Testis (tissue), 3 donors: ENCODE results near the gene RFK. TPM values are rescaled to one million over a fixed set of nuclear protein-coding genes. Genes with fewer than 3 reads are reported as not detected.

ENCODE experiments used
- DNase-seq: peaks from one replicate; pipeline ENCODE4 v3.0.0-alpha.2; 2019
- H3K27ac ChIP-seq, 2 donors: fragments of 200-600 bp; sonication (generic); one replicate each; pipeline ENCODE4 v1.5.1; 2019
- H3K27me3 ChIP-seq: fragments of 200-600 bp; sonication (generic); one replicate; pipeline ENCODE4 v1.5.1; 2019
- H3K36me3 ChIP-seq: fragments of 200-600 bp; sonication (generic); one replicate; pipeline ENCODE4 v1.5.1; 2017; ENCODE audit warnings: low read depth; ENCODE audit errors: missing control alignments
- H3K4me1 ChIP-seq: fragments of 200-600 bp; sonication (generic); one replicate; pipeline ENCODE4 v1.5.1; 2019
- H3K4me3 ChIP-seq, 2 donors: fragments of 200-600 bp; sonication (generic); one replicate each; pipeline ENCODE4 v1.5.1; 2017 to 2019
- H3K9me3 ChIP-seq: fragments of 200-600 bp; sonication (generic); one replicate; pipeline ENCODE4 v1.5.1; 2017
- CTCF ChIP-seq, 3 experiments: fragments of 450-650 bp in 2 of 3; fragments of 200-600 bp in 1 of 3; sonication (generic) in 1 of 3; IDR thresholded peaks; one replicate each; pipeline ENCODE4 v1.5.1; 2016 to 2019; ENCODE audit warnings: antibody characterized with exemption in 3 of 3, mild to moderate bottlenecking in 2 of 3, moderate library complexity in 1 of 3
- POLR2A ChIP-seq: fragments of 450-650 bp; IDR thresholded peaks from one replicate; pipeline ENCODE4 v1.6.1; 2017; ENCODE audit warnings: antibody characterized with exemption, mild to moderate bottlenecking, moderate library complexity
- WGBS, 2 donors: methylation state at CpG; one replicate each; pipeline ENCODE4 v1.1.5; 2018; 5-methylcytosine and 5-hydroxymethylcytosine counted together
- intact Hi-C: fragments of 100-400 bp; cut with DNase I; formaldehyde crosslinking; loops from one replicate; pipeline ENCODE4 v1.15.1; 2023; ENCODE audit warnings: low total_unique reads
- polyA plus RNA-seq: library from polyadenylated mRNA; stranded (reverse); fragments of 350-450 nt; fragmentation: Illumina TruSeq; extraction: RNeasy Lipid Tissue Mini Kit (QIAGEN cat#74804); gene quantifications from one replicate; pipeline ENCODE4 v1.2.3, GENCODE V29; 2014; ENCODE audit warnings: low read depth, low replicate concordance; ENCODE audit not compliant: insufficient read depth
- total RNA-seq, 2 donors: library from RNA; depleted of rRNA; stranded (reverse); fragments of >200 nt; gene quantifications; one replicate each; pipeline ENCODE4 v1.2.3, GENCODE V29; 2016

Gene RFK
- total and polyA plus RNA-seq, 3 donors from 2014 or later: 39.3 to 69.7 (median 41.8) TPM

DNA sequence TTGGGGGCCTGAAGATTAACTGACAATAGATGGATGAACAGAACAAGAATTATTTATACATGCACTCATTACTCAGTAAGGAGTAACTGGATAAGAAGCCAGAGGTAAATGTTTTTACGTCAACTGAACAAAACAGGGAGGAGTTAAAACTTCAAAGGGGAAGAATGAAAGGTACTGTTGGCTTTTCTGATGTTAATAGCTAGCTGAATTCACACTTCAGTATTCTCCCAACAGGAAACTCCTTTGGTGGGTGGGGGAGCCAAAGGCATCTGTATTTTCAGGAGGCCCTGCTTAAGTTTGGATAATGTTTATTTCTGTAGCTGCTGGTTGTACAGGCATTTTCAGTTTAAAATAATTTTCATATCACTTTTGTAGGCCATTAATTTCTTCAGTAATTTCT, 23.2 kb upstream of the RFK start:
- Histone ChIP-seq H3K27ac (no peak overlapping the region), H3K9me3 (no peaks in the 10 kb centered on the region), H3K36me3 (no peaks in the 10 kb centered on the region), H3K27me3 (no peaks in the 10 kb centered on the region), H3K4me3 (no peak overlapping the region), H3K4me1 (no peaks in the 10 kb centered on the region)
- intact Hi-C loops: no loop called here
- no peak for DNase-seq
- TF ChIP-seq POLR2A: no peak
- no peak for TF ChIP-seq CTCF (IDR thresholded peaks at IDR 0.05)
- WGBS, 2 donors: 0% methylated on average over 1 of the region's 1 CpG

GRCh38 chr9:76415731-76416130, 21.5 kb upstream of the RFK start:
- Histone ChIP-seq H3K4me3 (no peak overlapping the region), H3K27ac (no peak overlapping the region), H3K27me3 (no peaks in the 10 kb centered on the region), H3K4me1 (no peaks in the 10 kb centered on the region), H3K9me3 (no peaks in the 10 kb centered on the region), H3K36me3 (no peaks in the 10 kb centered on the region)
- no peak for TF ChIP-seq CTCF (IDR thresholded peaks at IDR 0.05)
- TF ChIP-seq POLR2A: no peak
- intact Hi-C loops: no loop called here
- no peak for DNase-seq

- 74 to 88% methylated on average over 2 of the region's 2 CpGs for WGBS, 2 donors
- intact Hi-C loops: no loop called here
- Histone ChIP-seq H3K4me3 (no peak overlapping the region), H3K9me3 (no peaks in the 10 kb centered on the region), H3K27ac (no peak overlapping the region), H3K27me3 (no peaks in the 10 kb centered on the region), H3K4me1 (no peaks in the 10 kb centered on the region), H3K36me3 (no peaks in the 10 kb centered on the region)
- TF ChIP-seq POLR2A: no peak
- no peak for TF ChIP-seq CTCF (IDR thresholded peaks at IDR 0.05)
- DNase-seq: no peak
Measured at GRCh38 chr9:76415154-76415553, 20.9 kb upstream of the RFK start.

- no peak for TF ChIP-seq POLR2A
- no peak for TF ChIP-seq CTCF (IDR thresholded peaks at IDR 0.05)
- intact Hi-C loops: no loop called here
- 76 to 78% methylated on average over 4 of the region's 4 CpGs for WGBS, 2 donors
- no peak overlapping the region for H3K4me3 ChIP-seq
- H3K27ac ChIP-seq: no peak overlapping the region
- H3K36me3 ChIP-seq: no peaks in the 10 kb centered on the region
- no peaks in the 10 kb centered on the region for H3K4me1 ChIP-seq
- H3K9me3 ChIP-seq: no peaks in the 10 kb centered on the region
- no peak for DNase-seq
- H3K27me3 ChIP-seq: no peaks in the 10 kb centered on the region
Measured at GRCh38 chr9:76414661-76415060, 20.4 kb upstream of the RFK start.

- no peaks in the 10 kb centered on the region for H3K9me3 ChIP-seq
- H3K4me1 ChIP-seq: no peaks in the 10 kb centered on the region
- H3K4me3 ChIP-seq: no peak overlapping the region
- H3K27ac ChIP-seq: no peak overlapping the region
- intact Hi-C loops: no loop called here
- DNase-seq: no peak
- H3K27me3 ChIP-seq: no peaks in the 10 kb centered on the region
- no peaks in the 10 kb centered on the region for H3K36me3 ChIP-seq
- no peak for TF ChIP-seq POLR2A
- no peak for TF ChIP-seq CTCF (IDR thresholded peaks at IDR 0.05)
Measured at GRCh38 chr9:76413658-76414057, 19.4 kb upstream of the RFK start.
